OCI-LY3 (cell line): ENCODE results near the gene LRIF1.

Experiments used
- EZH2phosphoT487 ChIP-seq: fragments of 200-600 bp; shearing (Covaris generic); IDR thresholded peaks from 2 replicates; pipeline ENCODE4 v1.6.1; 2018; ENCODE audit warnings: antibody characterized with exemption, mixed run types, low read depth
- TF ChIP-seq, protein P1 (sequence below): fragments of 200-600, 300-600 bp; sonication (generic); IDR thresholded peaks from 2 replicates; pipeline ENCODE4 v1.5.1; 2014; ENCODE audit warnings: antibody characterized with exemption, low read length, low read depth

DNA sequence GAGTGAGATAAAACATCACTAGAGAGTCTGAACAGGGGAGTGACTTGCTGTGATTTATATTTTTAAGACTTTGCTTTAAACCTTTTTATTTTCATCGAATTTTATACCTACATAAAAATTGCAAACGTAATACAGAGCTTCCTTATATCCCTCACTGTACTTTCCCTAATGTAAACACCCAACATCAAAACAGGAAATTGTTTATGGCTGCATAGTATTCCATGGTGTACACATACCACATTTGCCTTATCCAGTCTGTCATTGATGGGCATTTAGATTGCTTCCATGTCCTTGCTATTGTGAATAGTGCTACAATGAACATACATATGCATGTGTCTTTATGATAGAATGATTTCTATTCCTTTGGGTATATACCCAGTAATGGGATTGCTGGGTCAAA, 34.8 kb downstream of the LRIF1 start:
- TF ChIP-seq, protein P1, sequence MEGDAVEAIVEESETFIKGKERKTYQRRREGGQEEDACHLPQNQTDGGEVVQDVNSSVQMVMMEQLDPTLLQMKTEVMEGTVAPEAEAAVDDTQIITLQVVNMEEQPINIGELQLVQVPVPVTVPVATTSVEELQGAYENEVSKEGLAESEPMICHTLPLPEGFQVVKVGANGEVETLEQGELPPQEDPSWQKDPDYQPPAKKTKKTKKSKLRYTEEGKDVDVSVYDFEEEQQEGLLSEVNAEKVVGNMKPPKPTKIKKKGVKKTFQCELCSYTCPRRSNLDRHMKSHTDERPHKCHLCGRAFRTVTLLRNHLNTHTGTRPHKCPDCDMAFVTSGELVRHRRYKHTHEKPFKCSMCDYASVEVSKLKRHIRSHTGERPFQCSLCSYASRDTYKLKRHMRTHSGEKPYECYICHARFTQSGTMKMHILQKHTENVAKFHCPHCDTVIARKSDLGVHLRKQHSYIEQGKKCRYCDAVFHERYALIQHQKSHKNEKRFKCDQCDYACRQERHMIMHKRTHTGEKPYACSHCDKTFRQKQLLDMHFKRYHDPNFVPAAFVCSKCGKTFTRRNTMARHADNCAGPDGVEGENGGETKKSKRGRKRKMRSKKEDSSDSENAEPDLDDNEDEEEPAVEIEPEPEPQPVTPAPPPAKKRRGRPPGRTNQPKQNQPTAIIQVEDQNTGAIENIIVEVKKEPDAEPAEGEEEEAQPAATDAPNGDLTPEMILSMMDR: no peak
- no peak for TF ChIP-seq EZH2phosphoT487
